Endodermal cell (in vitro differentiated cells): ENCODE results near the gene TNFRSF1A. TPM values are rescaled to one million over a fixed set of nuclear protein-coding genes. Genes with fewer than 3 reads are reported as not detected.

Source experiments
- DNase-seq: peaks from one replicate; pipeline ENCODE4 v3.0.0-alpha.2; 2017
- H3K27ac ChIP-seq: 2 replicates; pipeline ENCODE4 v1.5.1; 2013; ENCODE audit warnings: mild to moderate bottlenecking, low read depth, low read length, moderate library complexity
- H3K27me3 ChIP-seq: 2 replicates; pipeline ENCODE4 v1.6.1; 2013; ENCODE audit warnings: mild to moderate bottlenecking, low read length, moderate library complexity; ENCODE audit not compliant: insufficient read depth, control insufficient read depth, poor library complexity, severe bottlenecking
- H3K36me3 ChIP-seq: 2 replicates; pipeline ENCODE4 v1.7.0; 2013; ENCODE audit warnings: mild to moderate bottlenecking, low read length, moderate library complexity; ENCODE audit not compliant: control insufficient read depth, insufficient read depth
- H3K4me1 ChIP-seq: one replicate; pipeline ENCODE4 v1.7.0; 2013; ENCODE audit warnings: low read length; ENCODE audit not compliant: control insufficient read depth, insufficient read depth
- H3K4me3 ChIP-seq: 2 replicates; pipeline ENCODE4 v1.5.1; 2013; ENCODE audit warnings: mild to moderate bottlenecking, low read length, moderate library complexity
- H3K9ac ChIP-seq: 2 replicates; pipeline ENCODE4 v1.6.1; 2013; ENCODE audit warnings: mild to moderate bottlenecking, low read length, moderate library complexity; ENCODE audit not compliant: poor library complexity, severe bottlenecking; ENCODE audit errors: extremely low read depth
- H3K9me3 ChIP-seq: 2 replicates; pipeline ENCODE4 v1.6.1; 2013; ENCODE audit warnings: mild to moderate bottlenecking, low read length, moderate library complexity; ENCODE audit not compliant: control insufficient read depth
- H3K27ac Mint-ChIP-seq: 2 replicates; pipeline ENCODE4 v1.8.0; 2020; ENCODE audit warnings: mixed read lengths
- H3K27me3 Mint-ChIP-seq: 2 replicates; pipeline ENCODE4 v1.8.0; 2021; ENCODE audit warnings: mild to moderate bottlenecking, mixed read lengths; ENCODE audit not compliant: insufficient read depth
- H3K36me3 Mint-ChIP-seq: 2 replicates; pipeline ENCODE4 v1.8.0; 2020; ENCODE audit warnings: low read depth, mixed read lengths
- H3K4me1 Mint-ChIP-seq: 2 replicates; pipeline ENCODE4 v1.8.0; 2020; ENCODE audit warnings: mixed read lengths
- H3K4me3 Mint-ChIP-seq: 2 replicates; pipeline ENCODE4 v1.8.0; 2020; ENCODE audit warnings: mild to moderate bottlenecking, moderate library complexity, mixed read lengths
- H3K9me3 Mint-ChIP-seq: 2 replicates; pipeline ENCODE4 v1.8.0; 2020; ENCODE audit warnings: mild to moderate bottlenecking, mixed read lengths
- WGBS, 2 experiments: methylation state at CpG; one replicate each; pipeline versions ENCODE4 v1.1.5 to v1.1.7; 2013; ENCODE audit warnings: missing lambda C conversion rate in 2 of 2, mixed read lengths in 1 of 2; ENCODE audit not compliant: insufficient coverage in 1 of 2, insufficient read length in 1 of 2; 5-methylcytosine and 5-hydroxymethylcytosine counted together
- total RNA-seq, 2 donors: library from RNA; stranded (reverse); fragmentation: NEBNext Ultra II Directional in 1 of 2; extraction: Animal tissue kit (Norgen Biotek cat#: 25700) in 1 of 2; gene quantifications; 2 replicates in 1 of 2; 3 replicates in 1 of 2; pipeline ENCODE4 v1.2.1, GENCODE V29; 2021
- TF ChIP-seq, protein P1 (sequence below): fragments of 200-600 bp; sonication (generic); conservative IDR thresholded peaks from 2 replicates; pipeline ENCODE4 v1.5.0; 2021; ENCODE audit warnings: antibody characterized with exemption, mild to moderate bottlenecking

The TNFRSF1A gene
- total RNA-seq, 2 donors from 2014 or later = 43.2 to 86.2 TPM

DNA sequence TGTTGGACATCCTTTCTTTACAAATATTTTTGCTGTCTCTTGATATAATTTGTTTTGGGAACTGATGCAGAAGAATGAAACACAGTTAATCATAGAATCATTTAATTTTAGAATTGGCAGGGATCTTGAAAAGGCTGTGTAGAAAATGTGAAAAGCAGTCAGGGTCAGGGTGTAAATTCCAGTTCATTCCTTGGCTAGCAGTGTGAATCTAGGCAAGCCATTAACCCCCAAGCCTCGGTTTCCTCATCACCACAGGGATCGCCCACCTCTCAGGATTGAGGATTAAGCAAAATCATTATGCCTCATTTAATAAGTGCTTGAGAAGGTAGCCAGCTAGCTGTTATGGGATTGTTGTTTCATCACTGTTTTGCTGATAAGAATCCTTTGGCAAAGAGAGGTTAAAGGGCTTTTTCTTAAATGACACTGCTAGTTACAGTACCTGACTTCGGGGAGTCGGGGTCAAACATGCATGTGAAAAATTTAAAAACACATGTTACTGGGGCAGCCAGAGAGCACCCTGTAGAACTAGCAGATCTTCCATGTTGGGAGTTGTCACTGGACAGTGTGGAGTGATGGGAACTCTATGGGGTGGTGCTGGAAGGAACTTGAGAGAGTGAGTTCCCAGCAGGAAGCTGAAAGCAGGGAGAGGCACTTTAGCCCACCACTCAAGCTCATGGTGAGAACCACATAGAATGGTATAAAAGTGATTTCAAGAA lies 10.7 kb downstream of the TNFRSF1A start:
- WGBS, 2 experiments = 92 to 100% methylated on average over 4 of the region's 4 CpGs
- Mint-ChIP-seq H3K36me3 (peaks cover 68% of the 10 kb centered on the region), H3K27ac (peak overlapping the region; percentile 12), H3K9me3 (no peaks in the 10 kb centered on the region), H3K4me3 (no peak overlapping the region), H3K27me3 (no peaks in the 10 kb centered on the region), H3K4me1 (peaks cover 29% of the 10 kb centered on the region)
- DNase-seq = no peak
- no peak overlapping the region for H3K4me3 ChIP-seq
- H3K36me3 ChIP-seq = peaks cover 45% of the 10 kb centered on the region
- TF ChIP-seq, protein P1, sequence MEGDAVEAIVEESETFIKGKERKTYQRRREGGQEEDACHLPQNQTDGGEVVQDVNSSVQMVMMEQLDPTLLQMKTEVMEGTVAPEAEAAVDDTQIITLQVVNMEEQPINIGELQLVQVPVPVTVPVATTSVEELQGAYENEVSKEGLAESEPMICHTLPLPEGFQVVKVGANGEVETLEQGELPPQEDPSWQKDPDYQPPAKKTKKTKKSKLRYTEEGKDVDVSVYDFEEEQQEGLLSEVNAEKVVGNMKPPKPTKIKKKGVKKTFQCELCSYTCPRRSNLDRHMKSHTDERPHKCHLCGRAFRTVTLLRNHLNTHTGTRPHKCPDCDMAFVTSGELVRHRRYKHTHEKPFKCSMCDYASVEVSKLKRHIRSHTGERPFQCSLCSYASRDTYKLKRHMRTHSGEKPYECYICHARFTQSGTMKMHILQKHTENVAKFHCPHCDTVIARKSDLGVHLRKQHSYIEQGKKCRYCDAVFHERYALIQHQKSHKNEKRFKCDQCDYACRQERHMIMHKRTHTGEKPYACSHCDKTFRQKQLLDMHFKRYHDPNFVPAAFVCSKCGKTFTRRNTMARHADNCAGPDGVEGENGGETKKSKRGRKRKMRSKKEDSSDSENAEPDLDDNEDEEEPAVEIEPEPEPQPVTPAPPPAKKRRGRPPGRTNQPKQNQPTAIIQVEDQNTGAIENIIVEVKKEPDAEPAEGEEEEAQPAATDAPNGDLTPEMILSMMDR = no peak
- no peak overlapping the region for H3K27ac ChIP-seq
- no peak overlapping the region for H3K9ac ChIP-seq
- H3K9me3 ChIP-seq = no peaks in the 10 kb centered on the region
- H3K4me1 ChIP-seq = peaks cover 7% of the 10 kb centered on the region
- no peaks in the 10 kb centered on the region for H3K27me3 ChIP-seq

DNA sequence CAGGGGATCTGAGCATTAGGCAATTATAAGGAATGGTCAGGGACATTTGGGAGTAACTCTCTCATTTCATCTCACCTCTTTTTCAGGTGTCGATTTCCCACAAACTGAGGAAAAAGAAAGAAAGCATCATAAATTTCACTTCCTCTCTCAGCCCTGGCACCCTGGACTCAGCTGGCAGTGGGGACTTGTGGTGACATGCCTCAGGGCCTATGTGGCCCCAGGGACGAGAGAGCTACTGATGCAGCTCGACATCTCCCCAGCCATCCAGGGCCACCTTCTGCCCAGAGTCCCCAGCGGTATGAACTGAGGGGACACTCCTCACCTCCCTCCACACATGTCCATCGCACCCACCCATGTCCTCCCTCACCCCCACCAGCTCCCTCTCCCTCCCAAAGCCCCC lies 11.7 kb downstream of the TNFRSF1A start:
- Mint-ChIP-seq H3K4me1 (peaks cover 21% of the 10 kb centered on the region), H3K27ac (no peak overlapping the region), H3K36me3 (peaks cover 68% of the 10 kb centered on the region), H3K27me3 (no peaks in the 10 kb centered on the region), H3K9me3 (no peaks in the 10 kb centered on the region), H3K4me3 (no peak overlapping the region)
- no peak for DNase-seq
- Histone ChIP-seq H3K9me3 (no peaks in the 10 kb centered on the region), H3K4me3 (no peak overlapping the region), H3K4me1 (no peaks in the 10 kb centered on the region), H3K27me3 (no peaks in the 10 kb centered on the region), H3K36me3 (peaks cover 45% of the 10 kb centered on the region), H3K9ac (no peak overlapping the region), H3K27ac (no peak overlapping the region)
- TF ChIP-seq, protein P1 = no peak
- 100% methylated on average over 1 to 5 of the region's 5 CpGs for WGBS, 2 experiments

DNA sequence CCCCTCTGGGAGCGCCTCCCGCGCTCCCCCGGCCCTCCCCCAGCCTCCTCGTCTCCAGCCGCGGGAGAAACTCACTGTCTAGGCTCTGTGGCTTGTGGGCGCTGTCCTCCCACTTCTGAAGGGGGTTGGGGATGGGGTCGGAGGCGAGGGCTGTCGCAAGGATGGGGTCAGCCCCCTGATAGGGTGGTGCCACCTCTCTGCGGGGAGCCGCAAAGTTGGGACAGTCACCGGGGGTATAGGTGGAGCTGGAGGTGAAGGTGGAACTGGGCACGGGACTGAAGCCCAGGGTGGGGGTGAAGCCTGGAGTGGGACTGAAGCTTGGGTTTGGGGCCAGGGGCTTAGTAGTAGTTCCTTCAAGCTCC lies 12.2 kb downstream of the TNFRSF1A start:
- H3K9me3 ChIP-seq = no peaks in the 10 kb centered on the region
- TF ChIP-seq, protein P1 = no peak
- H3K9ac ChIP-seq = no peak overlapping the region
- H3K27me3 Mint-ChIP-seq = no peaks in the 10 kb centered on the region
- H3K4me1 ChIP-seq = no peaks in the 10 kb centered on the region
- H3K27me3 ChIP-seq = no peaks in the 10 kb centered on the region
- H3K27ac ChIP-seq = no peak overlapping the region
- H3K36me3 ChIP-seq = peaks cover 43% of the 10 kb centered on the region
- WGBS, 2 experiments = 94 to 100% methylated on average over 5 to 15 of the region's 15 CpGs
- H3K9me3 Mint-ChIP-seq = no peaks in the 10 kb centered on the region
- peaks cover 21% of the 10 kb centered on the region for H3K4me1 Mint-ChIP-seq
- peaks cover 63% of the 10 kb centered on the region for H3K36me3 Mint-ChIP-seq
- DNase-seq = no peak
- H3K4me3 ChIP-seq = no peak overlapping the region
- H3K27ac Mint-ChIP-seq = no peak overlapping the region
- H3K4me3 Mint-ChIP-seq = no peak overlapping the region
